NCI-H1694 treated with DMSO at 0.1 percent for 48 hours (cell line): ENCODE measurements around the gene TOX2.

ENCODE experiments used
- DNase-seq: peaks from one replicate; lab custom pipeline; 2025; lab: John Stamatoyannopoulos, UW

Gene TOX2

GRCh38 chr20:44064501-44065400 lies 150.1 kb downstream of the TOX2 start:
- DNase-seq, result no peak

GRCh38 chr20:44065401-44066340 lies 151.0 kb downstream of the TOX2 start:
- no peak for DNase-seq

- DNase-seq, result no peak
Measured at GRCh38 chr20:44066645-44067606, 152.3 kb downstream of the TOX2 start.

- no peak for DNase-seq
Measured at GRCh38 chr20:44067650-44068081, 153.0 kb downstream of the TOX2 start.

GRCh38 chr20:44068316-44069201 lies 153.9 kb downstream of the TOX2 start:
- DNase-seq, result no peak

- no peak for DNase-seq
Measured at GRCh38 chr20:44069203-44070011, 154.8 kb downstream of the TOX2 start.

GRCh38 chr20:44070139-44070900 lies 155.7 kb downstream of the TOX2 start:
- DNase-seq, result no peak

GRCh38 chr20:44071057-44071456 lies 156.4 kb downstream of the TOX2 start:
- DNase-seq, result no peak

- DNase-seq, result no peak
Measured at GRCh38 chr20:44071526-44072111, 157.0 kb downstream of the TOX2 start.

GRCh38 chr20:44072384-44072783 lies 157.7 kb downstream of the TOX2 start:
- DNase-seq, result no peak

GRCh38 chr20:44073011-44073674 lies 158.5 kb downstream of the TOX2 start:
- no peak for DNase-seq

- DNase-seq, result no peak
Measured at GRCh38 chr20:44073675-44074071, 159.0 kb downstream of the TOX2 start.

- no peak for DNase-seq
Measured at GRCh38 chr20:44074252-44075151, 159.8 kb downstream of the TOX2 start.

GRCh38 chr20:44075191-44075949 lies 160.7 kb downstream of the TOX2 start:
- DNase-seq, result no peak

GRCh38 chr20:44075950-44076232 lies 161.2 kb downstream of the TOX2 start:
- DNase-seq, result no peak

- DNase-seq, result no peak
Measured at GRCh38 chr20:44079291-44079690, 164.6 kb downstream of the TOX2 start.
